ENCODE measurements around the gene SDHB.

SDHB gene

GRCh38 chr1:17068789-17069188, 15.0 kb upstream of the SDHB start:
- Histone ChIP-seq H3K27me3 (ENCODE audit: insufficient read depth, low read length, poor library complexity, severe bottlenecking) (no peaks in the 10 kb centered on the region), H3K9me2 (replicated peaks; ENCODE audit: low read depth, low read length) (no peaks in the 10 kb centered on the region), H4K20me1 (ENCODE audit: insufficient read depth, low read length, poor library complexity, severe bottlenecking) (no peaks in the 10 kb centered on the region), H3K4me2 (ENCODE audit: low read depth, low read length, poor library complexity, severe bottlenecking) (no peak overlapping the region), H3K79me2 (ENCODE audit: insufficient read depth, low read length) (no peaks in the 10 kb centered on the region), H3K9ac (ENCODE audit: low read depth, low read length, poor library complexity, severe bottlenecking) (no peak overlapping the region), H3F3A (ENCODE audit: low read depth) (no peaks in the 10 kb centered on the region), H3K4me1 (ENCODE audit: insufficient read depth, low read length, poor library complexity, severe bottlenecking) (no peaks in the 10 kb centered on the region), H3K36me3 (ENCODE audit: insufficient read depth, low read length) (no peaks in the 10 kb centered on the region), H3K4me3 (ENCODE audit: low read length, poor library complexity, severe bottlenecking) (no peak overlapping the region), H2AFZ (ENCODE audit: low read length) (no peak overlapping the region), H3K9me3 (ENCODE audit: insufficient read depth, low read depth, low read length) (peaks cover 3% of the 10 kb centered on the region; the same call in 1 of the 2 replicates)
- TF ChIP-seq EZH2phosphoT487 (IDR thresholded peaks at IDR 0.05; ENCODE audit: borderline replicate concordance) (no peak), CTCF (conservative IDR thresholded peaks at IDR 0.05; ENCODE audit: low read length) (no peak)

- H3K4me2 ChIP-seq (ENCODE audit: low read depth, low read length, poor library complexity, severe bottlenecking), result no peak overlapping the region
- H3K36me3 ChIP-seq (ENCODE audit: insufficient read depth, low read length), result no peaks in the 10 kb centered on the region
- H3K9ac ChIP-seq (ENCODE audit: low read depth, low read length, poor library complexity, severe bottlenecking), result no peak overlapping the region
- H3K4me1 ChIP-seq (ENCODE audit: insufficient read depth, low read length, poor library complexity, severe bottlenecking), result no peaks in the 10 kb centered on the region
- H3K4me3 ChIP-seq (ENCODE audit: low read length, poor library complexity, severe bottlenecking), result no peak overlapping the region
- no peaks in the 10 kb centered on the region for H3K79me2 ChIP-seq (ENCODE audit: insufficient read depth, low read length)
- H3K27me3 ChIP-seq (ENCODE audit: insufficient read depth, low read length, poor library complexity, severe bottlenecking), result no peaks in the 10 kb centered on the region
- no peaks in the 10 kb centered on the region for H3F3A ChIP-seq (ENCODE audit: low read depth)
- no peak for TF ChIP-seq EZH2phosphoT487 (IDR thresholded peaks at IDR 0.05; ENCODE audit: borderline replicate concordance)
- no peak for TF ChIP-seq CTCF (conservative IDR thresholded peaks at IDR 0.05; ENCODE audit: low read length)
- no peak overlapping the region for H2AFZ ChIP-seq (ENCODE audit: low read length)
- no peaks in the 10 kb centered on the region for H4K20me1 ChIP-seq (ENCODE audit: insufficient read depth, low read length, poor library complexity, severe bottlenecking)
- H3K9me3 ChIP-seq (ENCODE audit: insufficient read depth, low read depth, low read length), result peaks cover 3% of the 10 kb centered on the region; the same call in 1 of the 2 replicates
- H3K9me2 ChIP-seq (replicated peaks; ENCODE audit: low read depth, low read length), result no peaks in the 10 kb centered on the region
Observed at GRCh38 chr1:17067465-17068240, 13.8 kb upstream of the SDHB start.

- H3K4me2 ChIP-seq (ENCODE audit: low read depth, low read length, poor library complexity, severe bottlenecking), result no peak overlapping the region
- no peaks in the 10 kb centered on the region for H4K20me1 ChIP-seq (ENCODE audit: insufficient read depth, low read length, poor library complexity, severe bottlenecking)
- no peak overlapping the region for H3K4me3 ChIP-seq (ENCODE audit: low read length, poor library complexity, severe bottlenecking)
- no peak overlapping the region for H2AFZ ChIP-seq (ENCODE audit: low read length)
- H3K9me2 ChIP-seq (replicated peaks; ENCODE audit: low read depth, low read length), result no peaks in the 10 kb centered on the region
- H3K79me2 ChIP-seq (ENCODE audit: insufficient read depth, low read length), result no peaks in the 10 kb centered on the region
- TF ChIP-seq CTCF (conservative IDR thresholded peaks at IDR 0.05; ENCODE audit: low read length) (no peak), EZH2phosphoT487 (IDR thresholded peaks at IDR 0.05; ENCODE audit: borderline replicate concordance) (no peak)
- no peaks in the 10 kb centered on the region for H3F3A ChIP-seq (ENCODE audit: low read depth)
- H3K36me3 ChIP-seq (ENCODE audit: insufficient read depth, low read length), result no peaks in the 10 kb centered on the region
- no peak overlapping the region for H3K9ac ChIP-seq (ENCODE audit: low read depth, low read length, poor library complexity, severe bottlenecking)
- H3K4me1 ChIP-seq (ENCODE audit: insufficient read depth, low read length, poor library complexity, severe bottlenecking), result no peaks in the 10 kb centered on the region
- peaks cover 3% of the 10 kb centered on the region; the same call in 1 of the 2 replicates for H3K9me3 ChIP-seq (ENCODE audit: insufficient read depth, low read depth, low read length)
- no peaks in the 10 kb centered on the region for H3K27me3 ChIP-seq (ENCODE audit: insufficient read depth, low read length, poor library complexity, severe bottlenecking)
Observed at GRCh38 chr1:17067069-17067426, 13.2 kb upstream of the SDHB start.
